HG03432 (cell line): ENCODE measurements around the gene PIEZO2.
"Not testable (repeated sequence)": the region's sequence is repeated elsewhere in the genome, so short reads cannot be mapped to it uniquely, and the experiment has no call there.

Experiments used
- ATAC-seq: cut with Tn5 transposase; IDR thresholded peaks from one replicate; pipeline ENCODE4 v1.9.1; 2021; ENCODE audit warnings: mild to moderate bottlenecking, moderate library complexity; ENCODE audit not compliant: unreplicated experiment

Gene PIEZO2

GRCh38 chr18:10642915-10643524, 506.3 kb downstream of the PIEZO2 start:
- ATAC-seq = not testable (repeated sequence)

GRCh38 chr18:10638539-10638885, 510.9 kb downstream of the PIEZO2 start:
- ATAC-seq = not testable (repeated sequence)

GRCh38 chr18:10637858-10638538, 511.4 kb downstream of the PIEZO2 start:
- not testable (repeated sequence) for ATAC-seq

DNA sequence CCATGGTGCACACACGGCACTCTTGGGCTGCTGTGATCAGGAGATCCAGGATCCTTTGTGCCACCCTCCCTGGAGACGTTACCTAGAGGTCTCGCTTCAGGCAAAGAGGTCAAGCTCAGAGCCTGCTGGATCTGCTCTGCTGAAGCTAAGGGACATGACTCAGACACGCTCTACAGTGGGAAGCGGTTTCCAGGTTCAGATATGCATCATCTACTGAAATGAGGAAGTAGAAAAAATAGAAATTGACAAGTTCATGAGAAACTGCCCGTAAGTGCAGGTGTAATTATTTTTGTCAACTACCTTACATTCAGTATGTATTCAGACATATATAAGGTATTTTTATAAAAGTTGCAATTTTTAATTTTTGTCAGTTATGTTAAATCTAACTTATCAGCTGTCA, 520.3 kb downstream of the PIEZO2 start:
- ATAC-seq = peak; percentile 99

GRCh38 chr18:10626606-10627213, 522.7 kb downstream of the PIEZO2 start:
- ATAC-seq = not testable (repeated sequence)

DNA sequence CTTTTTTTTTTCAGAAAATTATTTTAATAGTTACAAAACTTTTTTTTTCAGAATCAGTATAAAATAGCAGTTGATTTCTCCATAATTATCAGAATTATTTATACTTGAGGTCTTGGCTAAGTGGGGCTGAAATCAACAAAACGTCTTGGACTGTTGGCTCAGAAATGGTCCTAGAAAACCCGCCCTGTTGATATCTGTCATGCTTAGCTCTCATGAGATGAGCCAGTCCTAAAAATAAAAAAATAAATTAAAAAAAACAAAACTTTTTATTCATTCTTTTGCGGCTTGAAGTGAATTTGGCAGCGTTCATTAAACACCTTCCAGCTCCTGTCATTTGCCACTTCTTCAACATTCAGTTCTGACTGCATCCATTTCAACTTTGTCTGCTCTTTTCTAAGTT, 525.8 kb downstream of the PIEZO2 start:
- ATAC-seq = not testable (repeated sequence)

DNA sequence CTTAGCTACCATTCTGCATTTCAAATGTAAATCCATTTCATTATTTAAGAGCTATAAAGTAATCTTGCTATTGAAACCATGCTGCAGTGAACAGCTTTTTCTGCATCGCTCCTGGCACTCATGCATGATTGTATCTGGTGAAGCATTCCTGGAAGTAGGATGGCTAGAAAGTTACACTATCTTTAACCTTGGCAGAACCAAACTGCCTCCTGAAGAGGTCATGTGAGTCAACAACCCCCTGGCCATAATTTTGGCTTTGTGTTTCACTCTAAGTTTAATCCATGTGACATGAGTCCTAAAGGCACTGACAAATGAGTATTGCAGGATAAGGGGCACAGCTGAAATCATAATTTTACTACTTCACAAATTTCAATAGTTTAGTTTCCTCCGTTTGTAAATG, 526.4 kb downstream of the PIEZO2 start:
- ATAC-seq = not testable (repeated sequence)

DNA sequence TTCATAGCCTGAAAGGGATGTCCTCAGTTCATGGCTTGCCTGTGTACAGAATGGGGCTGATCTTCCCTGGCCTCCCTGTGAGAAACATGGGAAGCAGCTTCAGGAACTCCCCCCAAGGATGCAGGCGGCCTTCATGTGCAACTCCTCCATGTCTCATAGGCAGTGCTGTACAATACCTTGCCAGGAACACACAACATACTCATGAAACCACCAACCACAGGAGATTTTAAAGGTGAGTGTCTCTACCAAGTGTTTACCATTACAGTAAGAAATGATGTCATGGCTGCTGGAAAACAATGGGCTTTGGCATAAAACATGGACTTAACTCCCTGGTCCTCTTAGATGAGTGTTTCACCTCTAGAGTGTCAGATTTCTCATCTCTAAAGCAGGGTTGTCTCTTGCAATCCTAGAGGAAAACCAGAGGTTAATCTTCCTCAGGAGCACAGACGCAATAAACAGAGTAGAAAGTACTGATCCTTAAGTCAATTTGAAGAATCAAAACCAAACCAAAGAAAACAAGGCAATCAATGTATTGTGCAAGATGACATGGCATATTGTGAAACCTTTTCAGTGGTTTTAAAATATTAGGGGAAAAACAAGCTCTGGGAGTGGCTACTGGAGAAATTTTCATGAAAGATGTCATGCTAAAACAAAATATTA, 528.6 kb downstream of the PIEZO2 start:
- not testable (repeated sequence) for ATAC-seq
